GM23338 (cell line): ENCODE results near the gene SERAC1. TPM values are rescaled to one million over a fixed set of nuclear protein-coding genes. Genes with fewer than 3 reads are reported as not detected.

Experiments used
- ATAC-seq: fragments of 200-7000 bp; cut with Tn5 transposase; 3 replicates; pipeline ENCODE4 v1.9.1; 2020
- DNase-seq: peaks from one replicate; pipeline ENCODE4 v3.0.0-alpha.2; 2015; ENCODE audit warnings: low spot score
- H2AFZ ChIP-seq: fragments of 200-600 bp; sonication (generic); 2 replicates; pipeline ENCODE4 v1.8.0; 2016; ENCODE audit warnings: antibody characterized with exemption, mild to moderate bottlenecking, moderate library complexity
- H3F3A ChIP-seq: fragments of 200-600 bp; sonication (generic); replicated peaks from 2 replicates; pipeline ENCODE4 v1.8.0; 2017; ENCODE audit warnings: antibody characterized with exemption, mixed run types, low read depth
- H3K27ac ChIP-seq: fragments of 200-600 bp; sonication (generic); 2 replicates; pipeline ENCODE4 v1.6.1; 2016; ENCODE audit warnings: low read depth
- H3K27me3 ChIP-seq: fragments of 200-600 bp; sonication (generic); 2 replicates; pipeline ENCODE4 v1.8.0; 2016; ENCODE audit warnings: mild to moderate bottlenecking, mixed run types, moderate library complexity; ENCODE audit not compliant: insufficient read depth
- H3K36me3 ChIP-seq: fragments of 200-600 bp; sonication (generic); 2 replicates; pipeline ENCODE4 v1.8.0; 2016; ENCODE audit warnings: mild to moderate bottlenecking; ENCODE audit not compliant: insufficient read depth
- H3K4me1 ChIP-seq: fragments of 200-600 bp; sonication (generic); 2 replicates; pipeline ENCODE4 v1.8.0; 2016; ENCODE audit warnings: mild to moderate bottlenecking, moderate library complexity; ENCODE audit not compliant: insufficient read depth
- H3K4me2 ChIP-seq: fragments of 200-600 bp; sonication (generic); 2 replicates; pipeline ENCODE4 v1.7.1; 2017; ENCODE audit warnings: mixed run types
- H3K4me3 ChIP-seq: fragments of 200-600 bp; sonication (generic); 2 replicates; pipeline ENCODE4 v1.6.1; 2016; ENCODE audit warnings: mixed run types
- H3K79me2 ChIP-seq: fragments of 200-600 bp; sonication (generic); replicated peaks from 2 replicates; pipeline ENCODE4 v1.8.0; 2017; ENCODE audit warnings: mild to moderate bottlenecking; ENCODE audit not compliant: insufficient read depth
- H3K9me2 ChIP-seq: fragments of 200-600 bp; sonication (generic); 2 replicates; pipeline ENCODE4 v1.8.0; 2017; ENCODE audit not compliant: insufficient read depth
- H4K20me1 ChIP-seq: fragments of 200-600 bp; sonication (generic); replicated peaks from 2 replicates; pipeline ENCODE4 v1.8.0; 2017; ENCODE audit warnings: mild to moderate bottlenecking; ENCODE audit not compliant: insufficient read depth
- H3K27ac Mint-ChIP-seq: 2 replicates; pipeline ENCODE4 v1.8.0; 2020; ENCODE audit warnings: inconsistent platforms, mild to moderate bottlenecking, moderate library complexity, mixed read lengths
- H3K27me3 Mint-ChIP-seq: 3 replicates; pipeline ENCODE4 v1.8.0; 2022; ENCODE audit warnings: low read depth, mild to moderate bottlenecking, moderate library complexity, mixed read lengths, inconsistent platforms; ENCODE audit not compliant: insufficient read depth, poor library complexity
- H3K36me3 Mint-ChIP-seq: 3 replicates; pipeline ENCODE4 v1.8.0; 2021; ENCODE audit warnings: low read depth, mild to moderate bottlenecking, inconsistent platforms, moderate library complexity, mixed read lengths
- H3K4me1 Mint-ChIP-seq: 3 replicates; pipeline ENCODE4 v1.8.0; 2020; ENCODE audit warnings: mild to moderate bottlenecking, inconsistent platforms, mixed read lengths
- H3K4me3 Mint-ChIP-seq: 3 replicates; pipeline ENCODE4 v1.8.0; 2021; ENCODE audit warnings: moderate library complexity, mild to moderate bottlenecking, inconsistent platforms, mixed read lengths
- H3K9me3 Mint-ChIP-seq: 3 replicates; pipeline ENCODE4 v1.8.0; 2020; ENCODE audit warnings: moderate library complexity, mild to moderate bottlenecking, inconsistent platforms, mixed read lengths
- CREB1 ChIP-seq: fragments of 250-450 bp; sonication (Bioruptor Pico); IDR thresholded peaks from 2 replicates; pipeline ENCODE4 v1.5.0; 2020; ENCODE audit warnings: low read depth, mild to moderate bottlenecking, moderate library complexity
- EZH2phosphoT487 ChIP-seq: fragments of 200-600 bp; sonication (generic); IDR thresholded peaks from one replicate; pipeline ENCODE4 v1.8.1; 2018; ENCODE audit warnings: antibody characterized with exemption; ENCODE audit not compliant: unreplicated experiment
- JUNB ChIP-seq: IDR thresholded peaks from one replicate; pipeline ENCODE4 v1.6.1; 2016; ENCODE audit warnings: antibody characterized with exemption; ENCODE audit not compliant: unreplicated experiment
- NANOG ChIP-seq: IDR thresholded peaks from 2 replicates; pipeline ENCODE4 v1.6.1; 2016; ENCODE audit warnings: antibody characterized with exemption, borderline replicate concordance
- POLR2AphosphoS5 ChIP-seq: IDR thresholded peaks from 2 replicates; pipeline ENCODE4 v1.6.1; 2016; ENCODE audit warnings: antibody characterized with exemption, low read depth
- ZNF114 ChIP-seq: fragments of 250-450 bp; sonication (Bioruptor Pico); IDR thresholded peaks from 2 replicates; pipeline ENCODE4 v1.5.0; 2020; ENCODE audit warnings: mild to moderate bottlenecking, moderate library complexity
- polyA plus RNA-seq: library from polyadenylated mRNA; unstranded; fragments of >200 nt; fragmentation: Nextera tagmentation; extraction: Ambion mirVana; gene quantifications from 2 replicates; pipeline ENCODE4 v1.2.1, GENCODE V29; 2016
- total RNA-seq: library from RNA; depleted of rRNA; stranded (reverse); fragments of >200 nt; shearing (Covaris generic); gene quantifications from 2 replicates; pipeline ENCODE4 v1.2.3, GENCODE V29; 2014
- TF ChIP-seq, protein P1 (sequence below), 2 experiments: fragments of 200-600 bp in 1 of 2; sonication (generic) in 1 of 2; conservative IDR thresholded peaks; 2 replicates each; pipeline versions ENCODE4 v1.5.1 to v1.6.1; 2016 to 2017; ENCODE audit warnings: antibody characterized with exemption in 2 of 2, low read depth in 2 of 2, mild to moderate bottlenecking in 2 of 2, moderate library complexity in 1 of 2

SERAC1 gene
- total and polyA plus RNA-seq, 2 experiments from 2014 or later = 5.1 to 8.4 TPM

DNA sequence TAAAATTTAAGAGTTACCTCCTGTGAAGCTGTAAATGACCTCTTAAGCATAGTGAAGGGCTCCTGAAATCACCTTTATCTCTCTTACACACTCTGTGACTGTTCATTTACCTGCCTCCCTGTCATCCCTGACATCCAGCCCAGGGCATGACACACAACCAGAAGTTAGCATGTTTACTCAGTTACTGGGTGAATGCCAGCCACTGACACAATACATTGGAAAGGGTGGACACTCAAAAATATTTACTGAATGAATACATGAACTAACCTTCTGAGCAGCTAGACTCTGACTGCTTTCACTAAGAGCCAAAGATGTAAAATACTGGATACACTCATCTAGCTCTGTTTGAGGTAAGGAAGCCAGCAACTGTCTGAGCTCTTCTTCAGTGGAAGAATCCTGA lies 25.3 kb downstream of the SERAC1 start:
- Histone ChIP-seq H3K9me2 (no peaks in the 10 kb centered on the region), H3K27ac (no peak overlapping the region), H3K27me3 (no peaks in the 10 kb centered on the region), H2AFZ (no peak overlapping the region), H3F3A (no peaks in the 10 kb centered on the region), H3K4me1 (no peaks in the 10 kb centered on the region), H3K36me3 (no peaks in the 10 kb centered on the region), H3K79me2 (no peaks in the 10 kb centered on the region), H3K4me2 (no peak overlapping the region), H4K20me1 (no peaks in the 10 kb centered on the region), H3K4me3 (no peak overlapping the region)
- Mint-ChIP-seq H3K4me3 (no peak overlapping the region), H3K36me3 (peaks cover 13% of the 10 kb centered on the region; the same call in 2 of the 3 replicates), H3K27ac (no peak overlapping the region), H3K27me3 (no peaks in the 10 kb centered on the region), H3K4me1 (no peaks in the 10 kb centered on the region; the same call in 2 of the 3 replicates), H3K9me3 (no peaks in the 10 kb centered on the region)
- DNase-seq (no peak), ATAC-seq (no peak)
- no peak for TF ChIP-seq ZNF114 (CRISPR knock-in tag)
- TF ChIP-seq JUNB = no peak
- TF ChIP-seq EZH2phosphoT487 = no peak
- TF ChIP-seq, protein P1, sequence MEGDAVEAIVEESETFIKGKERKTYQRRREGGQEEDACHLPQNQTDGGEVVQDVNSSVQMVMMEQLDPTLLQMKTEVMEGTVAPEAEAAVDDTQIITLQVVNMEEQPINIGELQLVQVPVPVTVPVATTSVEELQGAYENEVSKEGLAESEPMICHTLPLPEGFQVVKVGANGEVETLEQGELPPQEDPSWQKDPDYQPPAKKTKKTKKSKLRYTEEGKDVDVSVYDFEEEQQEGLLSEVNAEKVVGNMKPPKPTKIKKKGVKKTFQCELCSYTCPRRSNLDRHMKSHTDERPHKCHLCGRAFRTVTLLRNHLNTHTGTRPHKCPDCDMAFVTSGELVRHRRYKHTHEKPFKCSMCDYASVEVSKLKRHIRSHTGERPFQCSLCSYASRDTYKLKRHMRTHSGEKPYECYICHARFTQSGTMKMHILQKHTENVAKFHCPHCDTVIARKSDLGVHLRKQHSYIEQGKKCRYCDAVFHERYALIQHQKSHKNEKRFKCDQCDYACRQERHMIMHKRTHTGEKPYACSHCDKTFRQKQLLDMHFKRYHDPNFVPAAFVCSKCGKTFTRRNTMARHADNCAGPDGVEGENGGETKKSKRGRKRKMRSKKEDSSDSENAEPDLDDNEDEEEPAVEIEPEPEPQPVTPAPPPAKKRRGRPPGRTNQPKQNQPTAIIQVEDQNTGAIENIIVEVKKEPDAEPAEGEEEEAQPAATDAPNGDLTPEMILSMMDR (conservative IDR thresholded peaks at IDR 0.05; ENCODE audit: low read depth in 2 of 2) = no peak
- no peak for TF ChIP-seq POLR2AphosphoS5

DNA sequence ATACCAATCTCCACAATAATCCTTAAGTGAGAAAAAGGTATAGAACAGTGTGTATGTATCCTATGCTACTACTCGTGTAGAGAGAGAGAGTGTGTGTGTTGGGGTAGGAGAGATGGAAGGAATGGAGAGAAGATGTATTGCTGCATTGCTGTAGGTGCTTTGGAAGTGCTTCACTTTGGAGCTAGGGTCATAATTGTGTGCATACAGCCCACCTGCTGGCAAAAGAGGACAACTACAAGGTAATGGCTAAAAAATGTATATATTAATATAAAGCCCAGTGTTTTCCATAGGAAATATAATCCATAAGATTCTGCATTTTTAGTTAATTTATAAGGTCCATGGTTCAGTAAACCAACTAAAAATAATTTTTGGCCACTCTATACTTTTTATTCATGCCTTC lies 36.1 kb downstream of the SERAC1 start:
- no peaks in the 10 kb centered on the region for H3K27me3 Mint-ChIP-seq
- no peaks in the 10 kb centered on the region for H3K36me3 Mint-ChIP-seq
- no peak overlapping the region for H3K4me3 ChIP-seq
- no peak overlapping the region for H2AFZ ChIP-seq
- TF ChIP-seq, protein P1 (conservative IDR thresholded peaks at IDR 0.05; ENCODE audit: low read depth in 2 of 2) = peak; percentile 40 to 41
- TF ChIP-seq NANOG = no peak
- no peaks in the 10 kb centered on the region for H3K9me2 ChIP-seq
- H3K4me2 ChIP-seq = no peak overlapping the region
- H3K27ac ChIP-seq = no peak overlapping the region
- no peaks in the 10 kb centered on the region for H3K4me1 Mint-ChIP-seq
- no peaks in the 10 kb centered on the region for H4K20me1 ChIP-seq
- no peaks in the 10 kb centered on the region for H3K36me3 ChIP-seq
- H3F3A ChIP-seq = no peaks in the 10 kb centered on the region
- H3K27me3 ChIP-seq = no peaks in the 10 kb centered on the region
- no peaks in the 10 kb centered on the region for H3K79me2 ChIP-seq
- no peaks in the 10 kb centered on the region for H3K4me1 ChIP-seq
- DNase-seq (peak; percentile 38), ATAC-seq (no peak)
- no peak overlapping the region for H3K27ac Mint-ChIP-seq
- no peak overlapping the region for H3K4me3 Mint-ChIP-seq
- no peaks in the 10 kb centered on the region for H3K9me3 Mint-ChIP-seq

DNA sequence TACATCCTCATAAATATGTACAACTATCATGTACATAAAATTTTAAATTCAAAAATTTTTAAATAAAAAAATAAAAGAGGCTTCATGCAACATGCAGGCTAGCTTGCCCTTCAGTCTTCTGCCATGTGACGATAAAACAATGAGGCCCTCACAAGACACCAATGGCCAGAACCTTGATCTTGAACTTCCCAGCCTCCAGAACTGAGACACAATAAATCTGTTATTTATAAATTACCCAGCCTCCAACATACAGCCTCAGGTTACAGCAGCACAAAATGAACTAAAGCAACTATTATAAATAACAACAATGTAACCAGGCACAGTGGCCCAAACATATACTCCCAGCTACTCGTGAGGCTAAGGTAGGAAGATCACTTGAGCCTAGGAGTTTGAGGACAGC lies 42.8 kb downstream of the SERAC1 start:
- H3K79me2 ChIP-seq = no peaks in the 10 kb centered on the region
- no peaks in the 10 kb centered on the region for H3F3A ChIP-seq
- no peak for ATAC-seq
- Mint-ChIP-seq H3K4me1 (peaks cover 2% of the 10 kb centered on the region; the same call in 2 of the 3 replicates), H3K27me3 (peaks cover 1% of the 10 kb centered on the region), H3K4me3 (no peak overlapping the region), H3K36me3 (peaks cover 3% of the 10 kb centered on the region; the same call in 2 of the 3 replicates), H3K9me3 (no peaks in the 10 kb centered on the region; the same call in 2 of the 3 replicates), H3K27ac (no peak overlapping the region)
- H3K27ac ChIP-seq = no peak overlapping the region
- H3K4me3 ChIP-seq = no peak overlapping the region
- no peaks in the 10 kb centered on the region for H3K27me3 ChIP-seq
- no peak for DNase-seq
- no peaks in the 10 kb centered on the region for H3K9me2 ChIP-seq
- no peaks in the 10 kb centered on the region for H3K36me3 ChIP-seq
- H2AFZ ChIP-seq = no peak overlapping the region
- H3K4me2 ChIP-seq = no peak overlapping the region
- no peaks in the 10 kb centered on the region for H3K4me1 ChIP-seq
- H4K20me1 ChIP-seq = no peaks in the 10 kb centered on the region
- TF ChIP-seq CREB1 (CRISPR knock-in tag) = no peak
